OCI-M1 (cell line): Measurements from ENCODE around the gene GRIK1.

ENCODE experiments used
- DNase-seq: peaks from one replicate; lab custom pipeline; 2025; lab: John Stamatoyannopoulos, UW

The GRIK1 gene

GRCh38 chr21:29786496-29787360, 153.1 kb downstream of the GRIK1 start:
- no peak for DNase-seq

- DNase-seq = no peak
Observed at GRCh38 chr21:29777160-29777559, 162.6 kb downstream of the GRIK1 start.

- DNase-seq = no peak
Observed at GRCh38 chr21:29775462-29775861, 164.3 kb downstream of the GRIK1 start.

GRCh38 chr21:29771491-29772066, 168.2 kb downstream of the GRIK1 start:
- DNase-seq = no peak

GRCh38 chr21:29763674-29764073, 176.1 kb downstream of the GRIK1 start:
- DNase-seq = no peak

- DNase-seq = no peak
Observed at GRCh38 chr21:29762570-29763082, 177.2 kb downstream of the GRIK1 start.

GRCh38 chr21:29753216-29753615, 186.6 kb downstream of the GRIK1 start:
- no peak for DNase-seq

- no peak for DNase-seq
Observed at GRCh38 chr21:29751473-29752185, 188.2 kb downstream of the GRIK1 start.

GRCh38 chr21:29749957-29750356, 189.8 kb downstream of the GRIK1 start:
- no peak for DNase-seq

GRCh38 chr21:29749223-29749622, 190.6 kb downstream of the GRIK1 start:
- DNase-seq = no peak

GRCh38 chr21:29748391-29749167, 191.2 kb downstream of the GRIK1 start:
- no peak for DNase-seq

GRCh38 chr21:29741761-29742160, 198.0 kb downstream of the GRIK1 start:
- no peak for DNase-seq

- no peak for DNase-seq
Observed at GRCh38 chr21:29739176-29739575, 200.6 kb downstream of the GRIK1 start.

GRCh38 chr21:29738730-29739129, 201.1 kb downstream of the GRIK1 start:
- DNase-seq = no peak

GRCh38 chr21:29737186-29737585, 202.6 kb downstream of the GRIK1 start:
- DNase-seq = no peak

- DNase-seq = no peak
Observed at GRCh38 chr21:29730281-29730680, 209.5 kb downstream of the GRIK1 start.

GRCh38 chr21:29726044-29726443, 213.8 kb downstream of the GRIK1 start:
- DNase-seq = peak; percentile 15

- peak; percentile 27 for DNase-seq
Observed at GRCh38 chr21:29725025-29725736, 214.6 kb downstream of the GRIK1 start.

- no peak for DNase-seq
Observed at GRCh38 chr21:29721964-29722363, 217.8 kb downstream of the GRIK1 start.

- no peak for DNase-seq
Observed at GRCh38 chr21:29721221-29721620, 218.6 kb downstream of the GRIK1 start.

GRCh38 chr21:29719521-29719920, 220.3 kb downstream of the GRIK1 start:
- DNase-seq = no peak
